Measurements from ENCODE around the gene HTR3D. TPM values are rescaled to one million over a fixed set of nuclear protein-coding genes. Genes with fewer than 3 reads are reported as not detected.

The HTR3D gene
- total and polyA plus RNA-seq, 2 experiments from 2014 or later, result not detected

GRCh38 chr3:184082465-184082864 lies 50.9 kb downstream of the HTR3D start (continued):
- TF ChIP-seq ZNF462 (CRISPR knock-in tag; IDR thresholded peaks at IDR 0.05), result no peak

GRCh38 chr3:184085389-184085852 lies 53.9 kb downstream of the HTR3D start:
- Mint-ChIP-seq H3K27me3 (ENCODE audit: insufficient read depth, low read depth, poor library complexity) (peaks cover 6% of the 10 kb centered on the region), H3K9me3 (peaks cover under 1% of the 10 kb centered on the region; the same call in 1 of the 3 replicates), H3K36me3 (ENCODE audit: low read depth) (no peaks in the 10 kb centered on the region), H3K27ac (no peak overlapping the region), H3K4me1 (peaks cover 2% of the 10 kb centered on the region; the same call in 2 of the 3 replicates), H3K4me3 (no peak overlapping the region)
- ATAC-seq (no peak), DNase-seq (ENCODE audit: low spot score) (no peak)
- Histone ChIP-seq H3K36me3 (ENCODE audit: insufficient read depth) (no peaks in the 10 kb centered on the region), H3K4me1 (ENCODE audit: insufficient read depth) (no peaks in the 10 kb centered on the region), H4K20me1 (replicated peaks; ENCODE audit: insufficient read depth) (no peaks in the 10 kb centered on the region), H3K27me3 (ENCODE audit: insufficient read depth) (no peaks in the 10 kb centered on the region), H3K4me3 (no peak overlapping the region), H3K9me2 (ENCODE audit: insufficient read depth) (no peaks in the 10 kb centered on the region), H3K79me2 (replicated peaks; ENCODE audit: insufficient read depth) (no peaks in the 10 kb centered on the region), H2AFZ (no peak overlapping the region), H3K4me2 (no peak overlapping the region), H3F3A (replicated peaks; ENCODE audit: low read depth) (no peaks in the 10 kb centered on the region), H3K27ac (ENCODE audit: low read depth) (no peak overlapping the region)
- no peak for TF ChIP-seq ZNF114 (CRISPR knock-in tag; IDR thresholded peaks at IDR 0.05)
- no peak for TF ChIP-seq JUNB (IDR thresholded peaks at IDR 0.05; ENCODE audit: unreplicated experiment)
- no peak for TF ChIP-seq REST (IDR thresholded peaks at IDR 0.05; ENCODE audit: unreplicated experiment)
- no peak for TF ChIP-seq ZNF331 (CRISPR knock-in tag; IDR thresholded peaks at IDR 0.05; ENCODE audit: low read depth)
- TF ChIP-seq CREB1 (CRISPR knock-in tag; IDR thresholded peaks at IDR 0.05; ENCODE audit: low read depth), result no peak
- TF ChIP-seq POLR2AphosphoS5 (IDR thresholded peaks at IDR 0.05; ENCODE audit: low read depth), result no peak
- no peak for TF ChIP-seq EZH2 (IDR thresholded peaks at IDR 0.05; ENCODE audit: low read depth, unreplicated experiment)
- TF ChIP-seq EZH2phosphoT487 (IDR thresholded peaks at IDR 0.05; ENCODE audit: unreplicated experiment), result no peak
- TF ChIP-seq CTCF (conservative IDR thresholded peaks at IDR 0.05; ENCODE audit: low read depth in 2 of 2), result no peak
- TF ChIP-seq ETS1 (IDR thresholded peaks at IDR 0.05), result no peak
- TF ChIP-seq STAT1 (IDR thresholded peaks at IDR 0.05; ENCODE audit: unreplicated experiment), result no peak
- TF ChIP-seq NANOG (IDR thresholded peaks at IDR 0.05; ENCODE audit: borderline replicate concordance), result no peak
